HCT116 (cell line): ENCODE data around the gene C3AR1. TPM values are rescaled to one million over a fixed set of nuclear protein-coding genes. Genes with fewer than 3 reads are reported as not detected.

ENCODE experiments used
- ATAC-seq: fragments of 200-7000 bp; cut with Tn5 transposase; 2 replicates; pipeline ENCODE4 v1.9.1; 2020; ENCODE audit warnings: mild to moderate bottlenecking, moderate library complexity
- BruUV-seq: library from RNA; stranded (reverse); fragments of 400-500 nt; replicated peaks from 2 replicates; lab custom pipeline; 2021; lab: Mats Ljungman, UMichigan
- CTCF ChIA-PET: fragments of 300-600 bp; sonication (Branson Sonifier 250); formaldehyde crosslinking; loops from one replicate; lab custom pipeline; 2021; ENCODE audit warnings: antibody characterized with exemption; lab: Charles Lee
- POLR2A ChIA-PET: fragments of 300-600, 350-600 bp; sonication (Branson Sonifier 250); formaldehyde crosslinking; loops from one replicate; lab custom pipeline; 2021; ENCODE audit warnings: antibody characterized with exemption; lab: Charles Lee
- RAD21 ChIA-PET, 2 experiments: fragments of 300-600 bp; sonication (Branson Sonifier 250); formaldehyde crosslinking; loops; one replicate each; lab custom pipeline; 2023; ENCODE audit warnings: low total read pairs in 2 of 2; ENCODE audit not compliant: uncharacterized antibody in 2 of 2, unreplicated experiment in 2 of 2, low non-redundant PET in 1 of 2; lab: Charles Lee
- DNase-seq: peaks from one replicate; pipeline ENCODE4 v3.0.0-alpha.2; 2010; ENCODE audit warnings: low read depth, low spot score
- H2AFZ ChIP-seq: fragments of 200-600 bp; shearing (Covaris generic), sonication (generic); 2 replicates; pipeline ENCODE4 v1.6.1; 2017; ENCODE audit warnings: low read depth, mixed run types, mixed read lengths, antibody characterized with exemption, low read length; ENCODE audit not compliant: poor library complexity, severe bottlenecking
- H3K27ac ChIP-seq: 2 replicates; pipeline ENCODE4 v1.5.1; 2012; ENCODE audit warnings: low read depth, low read length
- H3K27me3 ChIP-seq: fragments of 200-600 bp; sonication (generic); 2 replicates; pipeline ENCODE4 v1.6.1; 2016; ENCODE audit warnings: mixed run types, low read length, mixed read lengths; ENCODE audit not compliant: insufficient read depth
- H3K36me3 ChIP-seq, 2 experiments: fragments of 200-500 bp in 1 of 2; fragments of 200-600 bp in 1 of 2; sonication (Bioruptor generic) in 1 of 2; sonication (generic) in 1 of 2; 2 replicates each; pipeline versions ENCODE4 v1.5.1 to v1.6.1; 2014 to 2016; ENCODE audit warnings: low read length in 2 of 2, inconsistent platforms in 1 of 2, mixed read lengths in 1 of 2, mixed run types in 1 of 2; ENCODE audit not compliant: insufficient read depth in 2 of 2, control insufficient read depth in 1 of 2
- H3K4me1 ChIP-seq, 2 experiments: fragments of 200-600 bp in 1 of 2; sonication (generic) in 1 of 2; 2 replicates each; pipeline versions ENCODE4 v1.5.1 to v1.6.1; 2012 to 2017; ENCODE audit warnings: low read length in 2 of 2, inconsistent platforms in 1 of 2, mild to moderate bottlenecking in 1 of 2, mixed read lengths in 1 of 2, mixed run types in 1 of 2, moderate library complexity in 1 of 2; ENCODE audit not compliant: insufficient read depth in 2 of 2, control insufficient read depth in 1 of 2
- H3K4me2 ChIP-seq: fragments of 200-600 bp; sonication (generic); 2 replicates; pipeline ENCODE4 v1.6.1; 2017; ENCODE audit warnings: mixed run types, low read length, mixed read lengths
- H3K4me3 ChIP-seq, 2 experiments: fragments of 200-600 bp in 1 of 2; sonication (generic) in 1 of 2; replicated peaks in 1 of 2; 2 replicates each; pipeline ENCODE4 v1.5.1; 2011 to 2016; ENCODE audit warnings: low read length in 2 of 2, control low read depth in 1 of 2, low read depth in 1 of 2, mild to moderate bottlenecking in 1 of 2, mixed read lengths in 1 of 2, mixed run types in 1 of 2
- H3K79me2 ChIP-seq: fragments of 200-600 bp; sonication (generic); 2 replicates; pipeline ENCODE4 v1.6.1; 2017; ENCODE audit warnings: mild to moderate bottlenecking, mixed run types, low read length, moderate library complexity, mixed read lengths; ENCODE audit not compliant: insufficient read depth
- H3K9ac ChIP-seq: fragments of 200-600 bp; sonication (generic); 2 replicates; pipeline ENCODE4 v1.6.1; 2016; ENCODE audit warnings: low read length, mixed read lengths
- H3K9me2 ChIP-seq: fragments of 200-600 bp; sonication (generic), shearing (Covaris generic); 2 replicates; pipeline ENCODE4 v1.6.1; 2017; ENCODE audit warnings: mixed run types, mild to moderate bottlenecking, moderate library complexity; ENCODE audit not compliant: insufficient read depth
- H3K9me3 ChIP-seq, 2 experiments: fragments of 200-500 bp in 1 of 2; fragments of 200-600 bp in 1 of 2; sonication (Bioruptor generic) in 1 of 2; sonication (generic) in 1 of 2; 2 replicates each; pipeline ENCODE4 v1.6.1; 2014 to 2017; ENCODE audit warnings: low read length in 2 of 2, mixed read lengths in 2 of 2, inconsistent platforms in 1 of 2, low read depth in 1 of 2, mild to moderate bottlenecking in 1 of 2, mixed run types in 1 of 2, moderate library complexity in 1 of 2; ENCODE audit not compliant: control insufficient read depth in 1 of 2, insufficient read depth in 1 of 2
- H4K20me1 ChIP-seq: fragments of 200-600 bp; sonication (generic), shearing (Covaris generic); 2 replicates; pipeline ENCODE4 v1.6.1; 2017; ENCODE audit warnings: mixed run types, mild to moderate bottlenecking, moderate library complexity; ENCODE audit not compliant: insufficient read depth
- CEBPB ChIP-seq: IDR thresholded peaks from 2 replicates; pipeline ENCODE4 v1.6.1; 2012; ENCODE audit warnings: low read depth
- CTCF ChIP-seq, 3 experiments: fragments of 200-600 bp in 1 of 3; sonication (generic) in 1 of 3; IDR thresholded peaks in 2 of 3; conservative IDR thresholded peaks in 1 of 3; 2 replicates each; pipeline ENCODE4 v1.5.1; 2012 to 2017; ENCODE audit warnings: low read depth in 2 of 3, low read length in 2 of 3, antibody characterized with exemption in 1 of 3, borderline replicate concordance in 1 of 3, control low read depth in 1 of 3, mild to moderate bottlenecking in 1 of 3, mixed read lengths in 1 of 3, mixed run types in 1 of 3, moderate library complexity in 1 of 3; ENCODE audit not compliant: insufficient read depth in 1 of 3
- ELF1 ChIP-seq: IDR thresholded peaks from 2 replicates; pipeline ENCODE4 v1.6.1; 2012; ENCODE audit warnings: low read depth, borderline replicate concordance
- EZH2 ChIP-seq: fragments of 200-600 bp; sonication (generic); IDR thresholded peaks from 2 replicates; pipeline ENCODE4 v1.6.1; 2017; ENCODE audit warnings: antibody characterized with exemption, mixed run types
- EZH2phosphoT487 ChIP-seq: fragments of 200-600 bp; IDR thresholded peaks from 2 replicates; pipeline ENCODE4 v1.6.1; 2018; ENCODE audit warnings: antibody characterized with exemption, borderline replicate concordance
- FOSL1 ChIP-seq: IDR thresholded peaks from 2 replicates; pipeline ENCODE4 v1.6.1; 2012; ENCODE audit warnings: low read depth
- RAD21 ChIP-seq: IDR thresholded peaks from 2 replicates; pipeline ENCODE4 v1.6.1; 2012; ENCODE audit warnings: low read depth, mild to moderate bottlenecking
- SIN3A ChIP-seq: IDR thresholded peaks from 2 replicates; pipeline ENCODE4 v1.6.1; 2012; ENCODE audit warnings: low read depth
- SRF ChIP-seq: IDR thresholded peaks from 2 replicates; pipeline ENCODE4 v1.6.1; 2012; ENCODE audit warnings: low read depth
- TCF7L2 ChIP-seq: IDR thresholded peaks from 2 replicates; pipeline ENCODE4 v1.7.0; 2011; ENCODE audit warnings: borderline replicate concordance, inconsistent platforms; ENCODE audit not compliant: insufficient read depth, insufficient read length; ENCODE audit errors: extremely low read depth
- ZFX ChIP-seq: fragments of 450-650 bp; IDR thresholded peaks from 2 replicates; pipeline ENCODE4 v1.6.1; 2017
- intact Hi-C: fragments of 100-400 bp; cut with micrococcal nuclease; formaldehyde crosslinking; loops from 2 replicates; pipeline ENCODE4 v1.10.0; 2022
- total RNA-seq: library from RNA; stranded (reverse); gene quantifications from one replicate; pipeline ENCODE4 v1.2.1, GENCODE V29; 2021; ENCODE audit not compliant: unreplicated experiment
- TF ChIP-seq, protein P1 (sequence below): IDR thresholded peaks from 2 replicates; pipeline ENCODE4 v1.6.1; 2011; ENCODE audit warnings: mild to moderate bottlenecking, low read length, moderate library complexity; ENCODE audit not compliant: insufficient replicate concordance; ENCODE audit errors: extremely low read depth
- TF ChIP-seq, protein P2 (sequence below): IDR thresholded peaks from 2 replicates; pipeline ENCODE4 v1.6.1; 2012

The C3AR1 gene
- total RNA-seq, 1 experiment from 2014 or later = not detected

- peak overlapping the region; percentile 34 for H2AFZ ChIP-seq
- H3K27me3 ChIP-seq = no peaks in the 10 kb centered on the region
- H3K4me1 ChIP-seq = peaks cover 7 to 22% of the 10 kb centered on the region in 2 experiments
- intact Hi-C loops = loop anchor here (5.0 to 10.0 kb wide), 2 partner anchors 54 to 217 kb away; no protein-coding TSS in a partner anchor
- H3K9me2 ChIP-seq = no peaks in the 10 kb centered on the region
- CTCF ChIA-PET = no interaction called here
- TF ChIP-seq EZH2 = no peak
- TF ChIP-seq SRF = 0 out of 2 replicates have a peak, but pooled peaks have one; percentile 13
- ATAC-seq = no peak
- H3K9me3 ChIP-seq = no peaks in the 10 kb centered on the region
- H3K4me2 ChIP-seq = peak overlapping the region; percentile 88
- H3K36me3 ChIP-seq = no peaks in the 10 kb centered on the region
- RAD21 ChIA-PET = no interaction called here
- H4K20me1 ChIP-seq = no peaks in the 10 kb centered on the region
- peak overlapping the region; percentile 74 to 92 for H3K4me3 ChIP-seq
- peaks cover 41% of the 10 kb centered on the region for H3K79me2 ChIP-seq
- POLR2A ChIA-PET = no interaction called here
- no peak for DNase-seq
- H3K9ac ChIP-seq = peak overlapping the region; percentile 85
- H3K27ac ChIP-seq = peak overlapping the region; percentile 86
- TSS peak; percentile 94 for BruUV-seq
These were observed 15.2 kb upstream of the C3AR1 start for GRCh38 chr12:8081251-8081920.

DNA sequence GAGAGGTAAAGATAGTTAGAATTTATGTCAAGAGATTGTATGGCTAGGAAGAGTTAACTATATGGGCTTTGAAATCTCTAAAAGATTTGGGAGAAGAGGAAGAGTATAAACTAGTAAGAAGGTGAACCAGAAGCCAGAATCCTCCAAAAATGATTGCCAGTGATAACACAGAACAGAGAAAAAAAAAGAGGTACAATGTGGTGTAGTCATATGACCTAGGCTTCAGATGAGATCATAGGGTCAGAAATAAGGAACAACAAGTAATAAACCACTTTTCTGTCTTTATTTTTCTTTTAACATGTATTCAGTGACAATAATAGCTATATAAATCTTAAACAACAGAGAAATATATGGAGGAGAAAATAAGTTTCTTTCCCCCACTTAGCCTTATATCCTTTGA lies 14.0 kb upstream of the C3AR1 start:
- Histone ChIP-seq H3K36me3 (no peaks in the 10 kb centered on the region), H3K27me3 (no peaks in the 10 kb centered on the region), H3K9ac (no peak overlapping the region), H3K79me2 (peaks cover 28% of the 10 kb centered on the region), H2AFZ (no peak overlapping the region), H3K27ac (no peak overlapping the region), H3K9me3 (no peaks in the 10 kb centered on the region), H3K9me2 (no peaks in the 10 kb centered on the region), H3K4me2 (no peak overlapping the region), H3K4me3 (no peak overlapping the region), H4K20me1 (no peaks in the 10 kb centered on the region), H3K4me1 (peaks cover 7 to 22% of the 10 kb centered on the region in 2 experiments)
- ChIA-PET RAD21 (no interaction called here), CTCF (no interaction called here), POLR2A (no interaction called here)
- BruUV-seq = no TSS peak
- ATAC-seq = no peak
- intact Hi-C loops = loop anchor here (5.0 to 10.0 kb wide), 2 partner anchors 53 to 215 kb away; no protein-coding TSS in a partner anchor
- DNase-seq = no peak
- TF ChIP-seq EZH2 (no peak), CEBPB (no peak), CTCF (IDR thresholded peaks at IDR 0.05 in 2 of 3, conservative IDR thresholded peaks at IDR 0.05 in 1 of 3; ENCODE audit: borderline replicate concordance in 1 of 3, insufficient read depth in 1 of 3, low read depth in 2 of 3, low read length in 2 of 3) (no peak), EZH2phosphoT487 (no peak), RAD21 (no peak), SIN3A (no peak), FOSL1 (no peak), TCF7L2 (no peak), ELF1 (no peak), ZFX (no peak)
- TF ChIP-seq, protein P1, sequence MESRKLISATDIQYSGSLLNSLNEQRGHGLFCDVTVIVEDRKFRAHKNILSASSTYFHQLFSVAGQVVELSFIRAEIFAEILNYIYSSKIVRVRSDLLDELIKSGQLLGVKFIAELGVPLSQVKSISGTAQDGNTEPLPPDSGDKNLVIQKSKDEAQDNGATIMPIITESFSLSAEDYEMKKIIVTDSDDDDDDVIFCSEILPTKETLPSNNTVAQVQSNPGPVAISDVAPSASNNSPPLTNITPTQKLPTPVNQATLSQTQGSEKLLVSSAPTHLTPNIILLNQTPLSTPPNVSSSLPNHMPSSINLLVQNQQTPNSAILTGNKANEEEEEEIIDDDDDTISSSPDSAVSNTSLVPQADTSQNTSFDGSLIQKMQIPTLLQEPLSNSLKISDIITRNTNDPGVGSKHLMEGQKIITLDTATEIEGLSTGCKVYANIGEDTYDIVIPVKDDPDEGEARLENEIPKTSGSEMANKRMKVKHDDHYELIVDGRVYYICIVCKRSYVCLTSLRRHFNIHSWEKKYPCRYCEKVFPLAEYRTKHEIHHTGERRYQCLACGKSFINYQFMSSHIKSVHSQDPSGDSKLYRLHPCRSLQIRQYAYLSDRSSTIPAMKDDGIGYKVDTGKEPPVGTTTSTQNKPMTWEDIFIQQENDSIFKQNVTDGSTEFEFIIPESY = no peak
- TF ChIP-seq, protein P2, sequence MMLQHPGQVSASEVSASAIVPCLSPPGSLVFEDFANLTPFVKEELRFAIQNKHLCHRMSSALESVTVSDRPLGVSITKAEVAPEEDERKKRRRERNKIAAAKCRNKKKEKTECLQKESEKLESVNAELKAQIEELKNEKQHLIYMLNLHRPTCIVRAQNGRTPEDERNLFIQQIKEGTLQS = no peak
